Endothelial cell of umbilical vein (primary cell): ENCODE data around the gene CD40. TPM values are rescaled to one million over a fixed set of nuclear protein-coding genes. Genes with fewer than 3 reads are reported as not detected.

Experiments used
- BruUV-seq: library from RNA; stranded (reverse); fragments of 400-500 nt; replicated peaks from 2 replicates; lab custom pipeline; 2021; lab: Mats Ljungman, UMichigan
- CTCF ChIA-PET: fragments of 300-600, 350-600 bp; sonication (Branson Sonifier 250); formaldehyde crosslinking; loops from one replicate; lab custom pipeline; 2021; ENCODE audit warnings: antibody characterized with exemption, inconsistent platforms; lab: Charles Lee
- POLR2A ChIA-PET: fragments of 300-600, 350-600 bp; sonication (Branson Sonifier 250); formaldehyde crosslinking; loops from one replicate; lab custom pipeline; 2021; ENCODE audit warnings: antibody characterized with exemption, inconsistent platforms; lab: Charles Lee
- DNase-seq: peaks from one replicate; pipeline ENCODE4 v3.0.0-alpha.2; 2011; ENCODE audit warnings: low read depth, low spot score
- FAIRE-seq: peaks from 2 replicates; lab custom pipeline; 2011; peaks lifted over from hg19 to GRCh38; lab: Jason Lieb, UNC
- H2AFZ ChIP-seq: 2 replicates; pipeline ENCODE4 v1.6.0; 2012; ENCODE audit warnings: low read depth, low read length, control low read depth, inconsistent platforms
- H3K27ac ChIP-seq: 2 replicates; pipeline ENCODE4 v1.5.1; 2011; ENCODE audit warnings: low read depth, mild to moderate bottlenecking, control low read depth, low read length, moderate library complexity; ENCODE audit not compliant: insufficient read depth
- H3K27me3 ChIP-seq, 2 experiments: 2 replicates each; pipeline versions ENCODE4 v1.6.0 to v1.6.1; 2011; ENCODE audit warnings: low read length in 2 of 2, mixed read lengths in 1 of 2; ENCODE audit not compliant: control insufficient read depth in 2 of 2, insufficient read depth in 2 of 2
- H3K36me3 ChIP-seq, 2 experiments: 2 replicates in 1 of 2; 3 replicates in 1 of 2; pipeline ENCODE4 v1.5.1; 2011; ENCODE audit warnings: low read length in 2 of 2, mild to moderate bottlenecking in 1 of 2, moderate library complexity in 1 of 2; ENCODE audit not compliant: control insufficient read depth in 2 of 2, insufficient read depth in 2 of 2; ENCODE audit errors: extremely low read depth in 1 of 2
- H3K4me1 ChIP-seq: 3 replicates; pipeline ENCODE4 v1.5.1; 2011; ENCODE audit warnings: mild to moderate bottlenecking, low read length; ENCODE audit not compliant: control insufficient read depth, insufficient read depth; ENCODE audit errors: extremely low read depth
- H3K4me2 ChIP-seq: 2 replicates; pipeline ENCODE4 v1.6.1; 2011; ENCODE audit warnings: low read length, control low read depth, mixed read lengths; ENCODE audit not compliant: insufficient read depth
- H3K4me3 ChIP-seq, 3 experiments: fragments of 200-600 bp in 1 of 3; sonication (generic), shearing (Covaris generic) in 1 of 3; replicated peaks in 1 of 3; 2 replicates each; pipeline ENCODE4 v1.5.1; 2011 to 2016; ENCODE audit warnings: control low read depth in 3 of 3, low read length in 3 of 3, mild to moderate bottlenecking in 2 of 3, inconsistent platforms in 1 of 3, low read depth in 1 of 3, moderate library complexity in 1 of 3; ENCODE audit not compliant: insufficient read depth in 1 of 3
- H3K79me2 ChIP-seq: 2 replicates; pipeline ENCODE4 v1.6.0; 2012; ENCODE audit warnings: low read length, inconsistent platforms; ENCODE audit not compliant: control insufficient read depth, insufficient read depth
- H3K9ac ChIP-seq: replicated peaks from 2 replicates; pipeline ENCODE3; 2011; ENCODE audit warnings: low read length, control low read depth; ENCODE audit not compliant: insufficient read depth; ENCODE audit errors: extremely low read depth
- H3K9me1 ChIP-seq: replicated peaks from 3 replicates; pipeline ENCODE4 v1.6.0; 2011; ENCODE audit warnings: mild to moderate bottlenecking, low read length; ENCODE audit not compliant: control insufficient read depth, insufficient read depth; ENCODE audit errors: extremely low read depth
- H3K9me3 ChIP-seq: replicated peaks from 2 replicates; pipeline ENCODE4 v1.5.1; 2012; ENCODE audit warnings: low read length, inconsistent platforms; ENCODE audit not compliant: control insufficient read depth, insufficient read depth
- H4K20me1 ChIP-seq: replicated peaks from 2 replicates; pipeline ENCODE3; 2011; ENCODE audit warnings: mild to moderate bottlenecking, low read length; ENCODE audit not compliant: control insufficient read depth, insufficient read depth; ENCODE audit errors: extremely low read depth
- CTCF ChIP-seq, 2 donors: IDR thresholded peaks; 1 replicate in 1 of 2; 2 replicates in 1 of 2; pipeline ENCODE4 v1.5.1; 2011; ENCODE audit warnings: low read length in 2 of 2, mild to moderate bottlenecking in 2 of 2, moderate library complexity in 2 of 2, control low read depth in 1 of 2, inconsistent platforms in 1 of 2, low read depth in 1 of 2; ENCODE audit not compliant: insufficient read depth in 1 of 2; ENCODE audit errors: extremely low read depth in 1 of 2
- FOS ChIP-seq: IDR thresholded peaks from 2 replicates; pipeline ENCODE4 v1.6.1; 2011; ENCODE audit warnings: mild to moderate bottlenecking, low read length, moderate library complexity, borderline replicate concordance; ENCODE audit not compliant: insufficient read depth
- GATA2 ChIP-seq: IDR thresholded peaks from 2 replicates; pipeline ENCODE4 v1.7.0; 2011; ENCODE audit warnings: low read depth, mild to moderate bottlenecking, moderate library complexity, mixed read lengths, low read length; ENCODE audit not compliant: insufficient read length, insufficient read depth
- JUN ChIP-seq: IDR thresholded peaks from 2 replicates; pipeline ENCODE4 v1.6.1; 2011; ENCODE audit warnings: borderline replicate concordance, low read depth; ENCODE audit not compliant: insufficient read length, insufficient read depth
- MAX ChIP-seq: IDR thresholded peaks from 2 replicates; pipeline ENCODE4 v1.6.1; 2011; ENCODE audit not compliant: insufficient read depth, insufficient read length
- MYC ChIP-seq: IDR thresholded peaks from one replicate; pipeline ENCODE4 v1.6.1; 2011; ENCODE audit warnings: mild to moderate bottlenecking, low read depth, low read length
- POLR2A ChIP-seq: IDR thresholded peaks from 2 replicates; pipeline ENCODE4 v1.6.1; 2012; ENCODE audit warnings: low read depth, mild to moderate bottlenecking, control low read depth, low read length
- POLR2AphosphoS5 ChIP-seq: IDR thresholded peaks from 2 replicates; pipeline ENCODE4 v1.6.1; 2012; ENCODE audit warnings: low read depth, mild to moderate bottlenecking, control low read depth, low read length, moderate library complexity; ENCODE audit not compliant: insufficient read depth
- dilution Hi-C: fragments of 300-500 bp; cut with MboI; formaldehyde crosslinking; loops from one replicate; pipeline ENCODE4 v1.15.0; 2019; ENCODE audit warnings: low sequenced_read_pairs; ENCODE audit not compliant: extremely low pct_ligation_motif_present
- intact Hi-C: fragments of 100-400 bp; cut with micrococcal nuclease; formaldehyde crosslinking; loops from one replicate; pipeline ENCODE4 v1.10.0; 2022
- polyA plus RNA-seq, 4 experiments: library from polyadenylated mRNA; depleted of rRNA in 3 of 4; stranded (reverse) in 3 of 4; unstranded in 1 of 4; fragments of >200 nt; gene quantifications; 2 replicates each; pipeline versions ENCODE4 v1.2.1 to v1.2.3, GENCODE V29; 2011 to 2012; ENCODE audit warnings: missing spikeins in 1 of 4
- total RNA-seq: library from RNA; stranded (reverse); gene quantifications from 2 replicates; pipeline ENCODE4 v1.2.3, GENCODE V29; 2021

Gene CD40
- total and polyA plus RNA-seq, 2 donors (not counting 3 experiments of a cell fraction or from before 2014, with no cell fraction given), result 36.6 to 38.3 TPM

GRCh38 chr20:46157076-46157592, 39.0 kb downstream of the CD40 start:
- no peak overlapping the region for H2AFZ ChIP-seq
- CTCF ChIA-PET, result interaction anchor here (0.5 to 1.5 kb wide), 5 partner anchors 10 to 149 kb away, joined by 3 read pairs; no protein-coding TSS in a partner anchor
- no peaks in the 10 kb centered on the region for H3K79me2 ChIP-seq
- dilution Hi-C loops, result no loop called here
- no peak overlapping the region for H3K4me2 ChIP-seq
- DNase-seq (no peak), FAIRE-seq (no peak)
- BruUV-seq, result no TSS peak
- H3K36me3 ChIP-seq, result no peaks in the 10 kb centered on the region
- no peaks in the 10 kb centered on the region for H4K20me1 ChIP-seq
- intact Hi-C loops, result no loop called here
- H3K9ac ChIP-seq, result no peak overlapping the region
- H3K4me3 ChIP-seq, result no peak overlapping the region
- no peak for TF ChIP-seq JUN
- no peaks in the 10 kb centered on the region for H3K27me3 ChIP-seq
- no peak overlapping the region for H3K27ac ChIP-seq
- H3K9me1 ChIP-seq, result no peaks in the 10 kb centered on the region
- no peaks in the 10 kb centered on the region for H3K9me3 ChIP-seq
- POLR2A ChIA-PET, result no interaction called here
- no peaks in the 10 kb centered on the region for H3K4me1 ChIP-seq

GRCh38 chr20:46157625-46158024, 39.5 kb downstream of the CD40 start:
- BruUV-seq, result no TSS peak
- no peaks in the 10 kb centered on the region for H3K27me3 ChIP-seq
- H3K4me2 ChIP-seq, result no peak overlapping the region
- no peaks in the 10 kb centered on the region for H3K79me2 ChIP-seq
- intact Hi-C loops, result no loop called here
- no peak overlapping the region for H3K27ac ChIP-seq
- FAIRE-seq, result no peak
- no peak overlapping the region for H3K4me3 ChIP-seq
- no peak overlapping the region for H3K9ac ChIP-seq
- no peak for DNase-seq
- ChIA-PET CTCF (interaction anchor here (0.5 to 1.5 kb wide), 5 partner anchors 14 to 148 kb away, joined by 3 read pairs; no protein-coding TSS in a partner anchor), POLR2A (no interaction called here)
- no peak overlapping the region for H2AFZ ChIP-seq
- TF ChIP-seq POLR2A (no peak), GATA2 (no peak), POLR2AphosphoS5 (no peak), MYC (no peak), FOS (no peak), MAX (no peak), JUN (no peak), CTCF (IDR thresholded peaks at IDR 0.05; ENCODE audit: extremely low read depth in 1 of 2, insufficient read depth in 1 of 2, low read depth in 1 of 2, low read length in 2 of 2) (no peak)
- H3K9me1 ChIP-seq, result no peaks in the 10 kb centered on the region
- no peaks in the 10 kb centered on the region for H3K36me3 ChIP-seq
- no peaks in the 10 kb centered on the region for H3K4me1 ChIP-seq
- no peaks in the 10 kb centered on the region for H4K20me1 ChIP-seq
- dilution Hi-C loops, result no loop called here
- no peaks in the 10 kb centered on the region for H3K9me3 ChIP-seq
